ENCODE results near the gene NR5A2.

GRCh38 chr1:200176181-200176580, 148.7 kb downstream of the NR5A2 start:
- TF ChIP-seq PRDM15 (CRISPR knock-in tag; IDR thresholded peaks at IDR 0.05): no peak
- TF ChIP-seq NRF1 (conservative IDR thresholded peaks at IDR 0.05; ENCODE audit: low read depth, low read length): no peak
- no peak for TF ChIP-seq ATF3 (IDR thresholded peaks at IDR 0.05; ENCODE audit: borderline replicate concordance, extremely low read depth, low read depth, low read length)

Measured in GM12878 (cell line).